NOMO-1 treated with DMSO at 0.1 percent for 48 hours (cell line): Measurements from ENCODE around the gene SMG6.
"Not testable (repeated sequence)": the region's sequence is repeated elsewhere in the genome, so short reads cannot be mapped to it uniquely, and the experiment has no call there.

Experiments used
- DNase-seq: peaks from one replicate; lab custom pipeline; 2025; ENCODE audit not compliant: unreplicated experiment; lab: John Stamatoyannopoulos, UW

The SMG6 gene

DNA sequence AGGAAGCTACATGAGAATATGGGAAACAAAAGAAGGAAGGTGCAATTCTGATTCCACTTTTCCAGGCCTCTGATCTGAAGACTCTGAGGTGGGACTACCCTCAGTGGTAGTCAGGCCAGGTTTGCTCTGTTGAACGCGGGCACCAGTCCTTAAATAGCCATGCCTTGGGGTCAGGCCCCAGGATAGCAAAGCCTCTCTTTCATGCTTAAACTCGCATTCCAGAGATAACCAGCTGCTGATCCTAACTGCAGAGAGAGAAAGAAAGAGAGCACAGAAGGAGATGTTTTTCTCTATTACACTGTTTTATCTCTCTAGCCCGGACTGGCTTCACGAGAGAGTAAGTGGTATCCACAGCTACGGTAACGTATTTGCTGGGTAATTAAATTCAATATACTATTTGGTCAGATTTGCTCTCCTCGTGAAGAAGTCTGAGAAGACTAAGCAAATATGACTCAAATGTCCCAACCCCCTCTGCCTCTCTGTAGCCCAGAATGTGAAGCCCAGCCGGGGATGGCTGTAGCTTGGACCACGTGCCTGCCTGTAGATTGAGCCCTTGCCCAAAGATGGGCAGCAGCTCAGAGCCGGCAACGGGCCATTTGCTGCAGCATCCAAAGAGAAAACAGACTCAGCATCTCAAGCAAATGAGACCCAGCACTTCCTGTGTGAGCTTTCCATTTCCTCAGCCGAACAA lies 122.2 kb downstream of the SMG6 start:
- DNase-seq: no peak

DNA sequence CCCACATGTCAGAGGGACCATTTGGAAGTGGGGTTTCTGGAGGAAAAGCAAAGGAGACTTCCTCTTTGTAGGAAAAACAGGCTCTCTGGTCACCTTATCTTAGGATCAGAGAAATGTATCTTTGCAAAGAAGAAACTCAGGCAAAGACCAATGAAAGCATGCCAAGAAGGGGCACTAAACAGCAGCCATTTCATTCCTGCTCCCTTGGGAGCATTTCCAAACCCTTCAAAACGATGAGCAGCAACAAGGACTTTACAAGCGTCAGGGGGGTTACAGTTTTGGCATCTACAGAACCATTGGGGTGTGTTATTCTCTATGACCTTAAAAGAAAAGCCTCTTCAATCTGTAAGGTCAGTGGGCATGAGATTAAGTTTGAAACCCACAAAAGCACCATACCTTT lies 122.8 kb downstream of the SMG6 start:
- no peak for DNase-seq

DNA sequence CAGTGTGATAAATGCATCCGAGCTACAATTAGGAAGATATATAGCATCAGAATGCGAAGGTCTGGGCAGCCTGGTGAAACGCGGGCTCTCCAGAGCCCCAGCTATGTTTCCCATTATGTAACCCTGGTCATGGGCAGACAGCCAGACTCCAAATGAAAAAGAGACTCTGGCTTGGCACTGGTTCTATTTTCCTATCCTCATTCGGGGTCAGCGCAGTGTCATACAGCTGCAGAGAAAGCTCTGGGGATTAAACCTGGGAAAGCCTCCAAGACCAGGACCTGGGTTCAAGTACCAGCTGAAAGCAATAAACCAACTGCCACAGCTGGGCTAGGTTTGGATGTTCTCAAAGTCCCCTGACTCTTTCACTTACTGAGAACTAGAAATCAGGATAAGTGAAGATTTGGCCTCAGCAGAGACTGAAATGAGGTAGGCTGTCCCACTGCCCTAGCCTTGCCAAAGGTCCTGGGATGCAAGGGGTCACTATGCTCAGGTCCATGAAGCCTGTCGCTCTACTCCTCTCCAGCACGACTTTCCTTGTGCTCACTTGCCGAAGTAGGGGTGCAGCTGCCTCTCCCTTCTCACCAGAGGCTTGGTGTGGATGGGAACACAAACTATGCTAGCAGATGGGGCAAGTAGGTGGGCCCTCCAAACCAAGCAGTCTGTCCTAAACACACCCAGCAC lies 123.8 kb downstream of the SMG6 start:
- DNase-seq: no peak

DNA sequence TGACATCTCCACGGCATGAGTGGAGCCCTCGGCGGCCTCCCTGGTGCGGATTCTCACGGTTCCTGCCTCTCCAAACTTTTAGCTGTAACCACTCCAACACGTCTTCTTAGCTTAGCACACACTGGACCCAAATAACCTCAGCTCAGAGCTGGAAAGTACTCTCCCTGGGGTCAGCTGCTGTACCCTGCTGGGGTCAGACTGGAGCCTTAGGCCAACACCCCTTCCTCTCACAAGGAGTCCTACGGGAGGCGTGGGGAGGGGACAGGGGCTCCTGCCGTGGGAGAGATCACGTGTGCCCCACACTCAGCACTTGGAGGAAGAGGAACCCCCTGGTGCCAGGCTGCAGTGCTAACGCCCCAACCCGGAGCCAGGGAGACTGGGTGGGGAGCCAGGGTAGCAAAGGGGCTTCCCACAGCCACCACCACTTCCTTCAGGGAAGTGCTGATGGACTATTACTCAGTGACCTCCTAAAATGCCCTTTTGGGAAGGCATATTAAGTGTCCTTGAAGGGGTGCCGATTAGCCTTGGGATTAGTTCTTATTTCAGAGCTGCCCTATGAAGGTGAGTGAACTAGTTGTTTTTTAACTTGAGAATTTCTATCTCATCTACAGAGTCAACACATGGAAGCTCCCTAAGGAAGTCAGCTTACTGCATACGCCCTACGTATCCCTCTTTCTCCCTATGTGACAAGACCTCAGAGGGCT lies 124.6 kb downstream of the SMG6 start:
- no peak for DNase-seq

DNA sequence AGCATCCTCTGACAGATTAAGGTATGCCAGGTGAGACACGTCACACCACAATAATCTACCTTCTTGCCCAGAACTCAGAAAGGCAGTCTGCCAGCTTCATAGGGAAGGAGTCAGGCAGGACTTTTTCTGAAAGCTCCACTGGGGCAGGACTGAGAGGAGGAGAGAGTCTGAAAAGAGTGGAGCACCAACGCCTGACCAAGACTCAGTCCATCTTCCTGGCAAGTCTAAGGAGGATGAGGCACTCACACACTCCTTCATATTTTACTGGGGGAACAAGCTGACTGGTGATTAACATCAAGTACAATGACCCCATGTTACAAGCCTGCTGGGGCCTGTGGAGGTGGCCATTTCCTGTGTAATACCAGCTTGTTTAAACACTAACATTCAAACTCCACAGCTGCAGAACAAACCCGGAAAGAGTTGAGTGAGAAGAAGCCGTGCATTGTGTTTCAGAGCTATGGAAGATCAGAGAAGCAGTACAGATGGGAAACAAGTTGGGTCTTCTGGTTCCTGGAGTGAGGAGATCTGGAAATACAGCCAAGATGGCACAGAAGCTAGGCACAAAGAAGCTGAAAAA lies 126.3 kb downstream of the SMG6 start:
- DNase-seq: no peak

DNA sequence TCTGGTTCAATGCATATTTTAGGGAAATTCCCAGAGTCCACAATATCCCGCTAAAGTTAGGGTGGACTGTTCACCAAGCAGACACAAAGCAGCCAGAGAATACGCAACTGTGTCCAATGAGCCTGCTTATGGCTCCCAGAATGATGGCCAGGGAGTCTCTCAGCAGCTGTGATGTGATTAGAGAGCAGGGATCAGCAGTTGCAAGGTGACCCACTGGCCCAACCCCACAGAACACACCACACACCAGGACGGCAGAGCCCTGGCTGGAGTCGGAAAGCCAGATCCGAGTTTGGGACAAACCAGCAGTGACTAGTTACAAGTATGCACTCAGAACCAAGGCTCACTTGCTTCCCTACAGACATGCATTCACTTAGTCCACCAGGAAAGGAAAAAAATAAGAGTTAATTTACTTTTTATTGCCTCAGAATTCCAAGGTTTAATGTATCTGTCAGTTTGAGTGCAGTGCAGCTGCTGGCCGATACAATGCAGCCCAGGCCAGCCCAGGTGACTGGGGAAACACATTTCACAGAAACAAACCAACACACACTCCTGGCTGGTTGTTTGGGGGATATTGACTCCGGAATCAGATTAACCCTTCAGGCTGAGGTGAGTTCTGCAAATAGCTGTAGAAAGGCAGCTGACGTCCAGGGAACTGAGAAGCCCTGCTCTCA lies 127.0 kb downstream of the SMG6 start:
- DNase-seq: no peak

DNA sequence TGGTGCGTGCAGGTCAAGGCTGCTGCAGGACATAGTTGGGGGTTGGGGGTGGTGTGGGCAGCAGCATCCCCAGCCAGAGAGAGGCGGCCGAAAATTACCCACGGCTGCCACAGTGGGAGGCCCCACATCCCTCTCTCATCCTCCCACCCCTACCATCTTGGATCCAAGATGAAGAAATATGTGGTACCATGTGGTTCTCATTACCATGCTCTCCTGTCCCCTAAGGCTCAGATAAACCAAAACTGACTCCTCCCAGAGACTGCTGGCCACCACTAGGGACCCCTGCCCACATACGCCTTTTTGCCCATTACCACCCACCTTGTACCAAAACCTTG lies 128.3 kb downstream of the SMG6 start:
- no peak for DNase-seq

DNA sequence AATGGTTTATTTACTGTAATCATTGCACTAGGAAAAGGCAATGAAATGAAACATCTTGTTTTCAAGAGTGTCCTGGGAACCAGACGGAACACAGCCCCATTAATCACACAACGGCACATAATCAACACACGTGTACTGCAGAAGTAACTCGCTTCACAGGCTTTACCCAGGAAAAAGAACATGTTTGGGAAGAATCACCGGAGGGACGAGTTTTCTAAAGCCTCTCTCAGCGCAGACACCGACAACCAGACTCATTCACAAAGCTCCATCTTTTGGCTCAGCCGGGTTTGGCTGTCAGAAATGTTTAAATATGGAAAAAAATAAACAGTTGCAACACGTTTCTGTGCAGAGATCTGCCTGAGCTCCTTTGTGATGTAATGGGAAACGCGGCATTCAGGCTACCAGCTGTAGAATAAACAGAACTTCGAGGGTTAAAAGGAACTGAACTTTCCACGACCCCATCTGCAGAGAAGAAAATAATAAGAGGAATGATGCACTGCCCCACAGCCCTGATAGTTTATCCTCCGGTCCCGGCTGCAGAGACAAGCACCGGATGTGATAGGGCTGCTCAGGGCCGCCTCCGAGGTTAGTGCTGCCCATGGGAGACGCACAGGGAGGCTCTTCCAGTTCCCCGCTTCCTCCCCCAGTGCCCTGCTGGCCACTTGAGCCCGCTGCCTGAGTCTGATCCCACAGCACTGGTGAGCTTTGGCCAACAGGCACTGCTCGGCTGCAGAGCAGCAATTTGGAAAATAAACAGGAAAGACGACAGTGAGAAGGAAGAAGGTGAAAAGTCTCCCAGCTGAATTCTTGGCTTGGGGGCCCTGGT lies 128.9 kb downstream of the SMG6 start:
- no peak for DNase-seq

DNA sequence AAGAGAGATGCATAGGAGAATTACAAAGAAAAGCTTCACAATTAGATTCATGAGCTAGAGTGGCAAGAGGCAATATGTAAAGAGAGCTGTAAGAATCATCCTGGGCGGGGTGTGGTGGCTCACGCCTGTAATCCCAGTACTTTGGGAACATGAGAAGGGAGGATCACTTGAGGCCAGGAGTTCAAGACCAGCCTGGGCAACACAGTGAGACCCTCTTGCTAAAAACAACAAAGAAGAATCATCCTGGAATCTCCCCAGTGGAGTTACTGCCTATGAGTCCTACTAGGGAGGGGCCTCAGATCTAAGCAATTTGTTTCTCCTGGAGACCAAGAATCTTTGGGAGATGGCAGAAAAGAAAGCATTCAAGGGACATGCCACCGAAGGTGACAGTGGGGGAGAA lies 129.6 kb downstream of the SMG6 start:
- no peak for DNase-seq

DNA sequence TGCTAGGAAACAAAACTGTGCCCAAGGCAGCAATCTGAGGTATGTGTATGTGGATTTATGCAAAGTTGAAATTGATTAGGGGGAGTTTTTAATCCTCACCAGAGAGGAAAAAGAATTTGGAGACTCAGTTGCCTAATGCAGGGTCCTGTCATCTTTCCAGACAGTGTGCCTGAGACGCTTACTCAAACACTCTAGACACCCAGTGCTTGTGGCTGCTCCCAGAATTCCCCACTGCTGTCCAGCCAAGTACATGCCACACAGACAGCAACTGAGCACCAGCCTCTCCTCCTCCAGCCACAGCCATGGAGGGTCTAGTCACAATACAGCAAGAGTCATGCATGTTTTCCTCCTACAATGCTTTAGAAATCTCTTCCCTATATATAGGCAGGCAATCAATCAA lies 130.6 kb downstream of the SMG6 start:
- DNase-seq: no peak

DNA sequence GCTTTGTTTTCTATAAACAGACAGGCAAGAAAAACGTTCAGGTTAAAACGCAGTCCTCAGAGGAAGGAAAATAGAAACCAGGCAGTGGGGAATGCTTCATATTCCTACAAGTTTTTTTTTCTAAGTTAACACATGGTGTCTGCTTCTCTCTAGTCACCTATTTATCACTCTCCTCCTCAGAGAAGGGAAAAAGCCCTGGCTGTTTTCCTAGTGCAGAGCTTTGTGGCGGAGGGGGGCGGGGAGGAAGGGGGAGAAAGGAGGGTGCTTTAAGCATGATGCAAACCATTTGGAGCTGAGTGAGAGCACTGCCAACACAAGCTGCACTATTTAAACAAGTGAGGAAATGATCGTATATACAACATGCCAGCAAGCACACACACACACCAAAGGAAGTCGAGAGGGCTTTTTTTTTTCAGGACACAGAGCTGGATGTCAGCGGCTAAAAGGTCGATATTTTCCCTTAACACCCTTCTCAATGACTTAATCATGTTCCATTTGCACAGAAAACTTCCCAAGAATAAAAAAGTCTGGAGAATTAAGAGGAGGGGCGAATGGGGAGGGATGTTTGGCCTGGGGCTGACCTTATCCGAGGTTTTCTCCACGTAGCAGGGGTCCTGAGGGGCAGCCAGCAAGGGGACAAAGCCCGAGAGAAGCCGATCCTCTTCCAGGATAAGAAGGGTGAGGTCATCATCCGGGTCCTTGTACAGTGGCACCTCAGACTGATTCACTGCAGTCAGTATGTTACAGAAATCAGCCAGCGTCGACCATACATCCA lies 131.3 kb downstream of the SMG6 start:
- no peak for DNase-seq

DNA sequence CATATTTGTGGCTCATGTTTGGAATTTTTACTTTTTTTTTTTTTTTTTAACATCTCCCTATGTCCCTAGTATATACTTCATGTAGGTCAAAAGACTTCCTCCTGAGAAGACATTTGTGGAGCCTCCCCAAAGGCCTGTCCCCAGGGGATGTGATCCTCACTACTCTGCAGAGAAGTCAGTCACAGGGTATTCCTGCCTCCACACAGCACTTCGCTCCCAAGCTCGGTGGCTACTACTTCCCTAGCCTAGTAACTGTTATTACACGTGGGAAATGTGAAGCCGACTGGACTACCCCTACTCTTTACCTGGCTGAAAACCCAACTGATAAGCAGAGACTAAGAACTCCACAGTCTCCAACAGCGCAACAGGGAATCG lies 131.9 kb downstream of the SMG6 start:
- no peak for DNase-seq

DNA sequence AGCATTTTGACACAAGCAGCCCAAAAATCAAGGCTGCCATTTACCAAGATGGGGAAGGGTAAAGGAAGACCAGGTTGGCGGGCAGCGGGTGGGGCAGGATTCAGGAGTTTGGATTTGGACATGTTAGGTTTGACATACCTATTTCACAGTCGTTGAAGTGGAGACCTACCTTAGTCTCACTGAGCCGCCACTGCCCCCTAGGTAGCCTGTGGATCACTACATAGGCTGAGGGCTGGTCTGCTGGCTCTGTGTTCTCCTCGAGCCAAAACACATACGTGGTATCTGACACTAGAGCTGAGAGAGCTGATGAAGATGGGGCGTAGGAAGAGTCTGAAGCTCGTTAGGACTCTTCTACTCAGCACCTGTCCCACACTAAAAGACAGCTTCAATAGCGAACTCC lies 133.6 kb downstream of the SMG6 start:
- DNase-seq: no peak

DNA sequence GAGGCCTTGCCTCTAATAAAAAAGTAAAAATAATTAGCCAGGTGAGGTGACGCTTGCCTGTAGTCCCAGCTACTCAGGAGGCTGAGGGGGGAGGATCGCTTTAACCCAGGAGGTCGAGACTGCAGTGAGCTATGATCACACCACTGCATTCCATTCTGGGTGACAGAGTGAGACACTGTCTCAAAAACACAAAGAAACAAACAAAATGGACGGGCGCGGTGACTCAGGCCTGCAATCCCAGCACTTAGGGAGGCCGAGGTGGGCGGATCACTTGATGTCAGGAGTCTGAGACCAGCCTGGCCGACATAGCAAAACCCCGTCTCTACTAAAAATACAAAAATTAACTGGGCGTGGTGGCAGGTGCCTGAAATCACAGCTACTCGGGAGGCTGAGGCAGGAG lies 137.9 kb downstream of the SMG6 start:
- not testable (repeated sequence) for DNase-seq

DNA sequence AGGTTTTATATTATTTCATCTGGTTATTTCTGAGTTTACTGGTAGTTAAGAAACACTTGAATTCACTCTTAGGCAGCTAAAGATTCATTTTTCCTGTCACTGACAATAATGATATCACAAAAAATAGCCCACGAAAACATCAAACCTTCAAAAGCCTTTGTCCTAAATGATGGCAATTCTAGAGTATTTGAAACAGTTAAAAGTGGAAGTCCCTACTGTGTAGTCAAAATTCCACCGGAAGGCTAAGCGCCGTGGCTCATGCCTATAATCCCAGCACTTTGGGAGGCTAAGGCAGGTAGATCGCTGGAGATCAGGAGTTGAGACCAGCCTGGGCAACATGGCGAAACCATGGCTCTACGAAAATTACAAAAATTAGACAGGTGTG lies 145.2 kb downstream of the SMG6 start:
- DNase-seq: no peak

DNA sequence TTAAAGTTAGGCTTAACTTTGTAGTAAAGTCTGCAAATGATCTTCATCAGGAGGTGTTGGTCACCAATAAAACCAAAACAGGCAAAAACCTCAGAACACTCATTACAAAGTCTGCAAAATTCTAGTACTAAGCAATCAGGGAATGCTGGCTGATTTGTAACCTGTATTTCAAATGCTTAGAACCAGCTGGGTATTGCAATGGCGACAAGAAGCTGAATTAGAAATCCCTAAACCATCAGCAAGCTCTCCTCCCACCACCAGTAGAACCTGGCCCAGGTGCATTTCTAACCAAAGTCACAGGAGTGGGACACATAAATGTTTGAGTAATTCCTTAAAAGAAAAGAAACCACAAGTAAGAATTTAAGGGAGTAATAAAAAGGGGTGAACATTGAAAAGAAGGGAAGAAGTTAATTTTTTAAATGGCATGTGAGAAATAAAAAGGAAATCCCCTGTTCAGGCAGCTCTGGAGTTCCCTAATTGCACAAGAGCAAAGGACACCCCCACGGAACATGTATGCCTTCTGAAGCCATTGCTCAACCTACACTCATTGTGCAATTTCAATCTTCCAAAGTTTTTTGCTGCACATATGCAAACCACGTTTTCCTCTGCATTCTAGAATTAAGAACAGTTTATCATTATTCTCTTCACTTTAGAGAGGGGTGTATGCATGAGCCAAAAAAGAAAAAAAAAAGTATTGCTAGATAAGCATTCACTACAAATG lies 145.8 kb downstream of the SMG6 start:
- peak; percentile 61 for DNase-seq

DNA sequence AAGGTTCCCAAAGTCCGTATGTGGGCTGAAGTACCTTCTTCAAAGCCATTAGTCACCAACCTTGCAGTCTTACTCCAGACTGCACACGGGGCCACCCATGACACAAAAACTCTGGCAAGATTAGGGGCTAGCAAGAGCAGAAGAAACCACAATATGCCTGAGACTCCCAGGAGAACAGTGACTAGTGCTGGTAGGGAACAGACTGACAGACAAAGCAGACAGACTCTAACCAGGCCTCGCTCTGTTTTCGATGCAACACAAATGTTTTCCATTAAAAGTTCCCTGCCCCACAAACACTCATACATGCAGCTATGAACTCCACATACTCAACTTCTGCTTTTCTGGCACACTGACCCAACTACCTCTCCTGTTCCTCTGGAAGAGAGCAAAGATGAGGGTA lies 146.5 kb downstream of the SMG6 start:
- peak; percentile 52 for DNase-seq

DNA sequence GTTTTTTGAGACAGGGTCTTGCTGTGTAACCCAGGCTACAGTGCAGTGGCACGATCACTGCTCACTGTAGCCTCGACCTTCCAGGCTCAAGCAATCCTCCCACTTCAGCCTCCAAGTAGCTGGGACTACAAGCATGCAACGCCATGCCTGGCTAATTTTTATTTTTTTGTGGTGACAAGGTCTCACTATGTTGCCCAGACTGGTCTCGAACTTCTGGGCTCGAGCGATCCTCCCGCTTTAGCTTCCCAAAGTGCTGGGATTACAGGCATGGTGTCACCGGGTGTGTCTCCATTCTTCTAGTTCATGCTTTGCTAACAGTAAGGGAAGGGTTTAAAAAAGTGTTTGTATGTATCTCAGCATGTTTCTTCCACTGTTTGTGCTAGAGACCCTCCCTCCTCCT lies 146.9 kb downstream of the SMG6 start:
- no peak for DNase-seq

DNA sequence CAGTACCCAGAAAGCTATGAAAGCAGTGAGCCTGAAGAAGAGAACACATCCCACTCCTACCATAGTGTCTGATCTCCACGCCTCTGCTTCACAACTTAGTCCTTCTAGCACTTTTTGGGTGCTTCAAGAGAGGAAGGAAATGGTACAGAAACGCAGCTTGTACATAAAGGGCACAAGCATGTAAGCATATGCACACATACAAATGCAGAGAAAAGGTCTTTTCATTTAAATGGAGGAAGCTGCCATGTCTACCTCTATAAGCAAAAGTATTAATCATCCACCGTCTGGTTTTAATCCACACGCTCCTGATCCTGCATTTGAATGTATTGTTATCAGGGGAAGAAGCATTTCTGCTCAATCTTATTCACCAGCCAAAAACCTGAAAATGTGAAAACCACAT lies 148.0 kb downstream of the SMG6 start:
- no peak for DNase-seq
